Measurements from ENCODE around the gene SLC35E1.

GRCh38 chr19:16611121-16611520, 38.9 kb upstream of the SLC35E1 start:
- TF ChIP-seq POLR2A (IDR thresholded peaks at IDR 0.05; ENCODE audit: low read length) (no peak), GATA1 (IDR thresholded peaks at IDR 0.05; ENCODE audit: low read depth, low read length) (no peak)
